Skeletal muscle cell (primary cell): ENCODE results near the gene TLE3.
A peak's percentile ranks its signal among the peaks of the same experiment; 100 is the strongest.
"Not testable (repeated sequence)": the region's sequence is repeated elsewhere in the genome, so short reads cannot be mapped to it uniquely, and the experiment has no call there.

Experiments
- DNase-seq: peaks from one replicate; pipeline ENCODE4 v3.0.0-alpha.2; 2010; ENCODE audit warnings: low read depth
- H3K4me3 ChIP-seq: 2 replicates; pipeline ENCODE4 v1.5.1; 2011; ENCODE audit warnings: low read depth, mild to moderate bottlenecking, control low read depth, low read length, moderate library complexity

Gene TLE3

GRCh38 chr15:70097321-70098152 lies at the start of gene TLE3:
TSS of gene TLE3 (minus strand) at chr15:70097917. CDS start at chr15:70096798, 1,119 bp downstream.
- H3K4me3 ChIP-seq, result peak within 1 kb of the TSS; percentile 88
- DNase-seq, result peak; percentile 97

- DNase-seq, result no peak
- H3K4me3 ChIP-seq, result no peak overlapping the region
These were observed 49.6 kb upstream of the TLE3 start for GRCh38 chr15:70147178-70147760.

- no peak for DNase-seq
- H3K4me3 ChIP-seq, result no peak overlapping the region
These were observed 49.1 kb upstream of the TLE3 start for GRCh38 chr15:70146771-70147170.

GRCh38 chr15:70146162-70146561 lies 48.4 kb upstream of the TLE3 start:
- DNase-seq, result no peak
- no peak overlapping the region for H3K4me3 ChIP-seq

GRCh38 chr15:70145261-70145660 lies 47.5 kb upstream of the TLE3 start:
- H3K4me3 ChIP-seq, result no peak overlapping the region
- no peak for DNase-seq

- no peak for DNase-seq
- no peak overlapping the region for H3K4me3 ChIP-seq
These were observed 44.8 kb upstream of the TLE3 start for GRCh38 chr15:70142322-70143191.

GRCh38 chr15:70142072-70142321 lies 44.3 kb upstream of the TLE3 start:
- no peak for DNase-seq
- no peak overlapping the region for H3K4me3 ChIP-seq

GRCh38 chr15:70141376-70142071 lies 43.8 kb upstream of the TLE3 start:
- H3K4me3 ChIP-seq, result no peak overlapping the region
- DNase-seq, result no peak

- H3K4me3 ChIP-seq, result no peak overlapping the region
- no peak for DNase-seq
These were observed 43.0 kb upstream of the TLE3 start for GRCh38 chr15:70140543-70141375.

- no peak overlapping the region for H3K4me3 ChIP-seq
- DNase-seq, result no peak
These were observed 42.4 kb upstream of the TLE3 start for GRCh38 chr15:70140025-70140542.

GRCh38 chr15:70137967-70138366 lies 40.2 kb upstream of the TLE3 start:
- DNase-seq, result no peak
- no peak overlapping the region for H3K4me3 ChIP-seq

GRCh38 chr15:70137021-70137420 lies 39.3 kb upstream of the TLE3 start:
- DNase-seq, H3K4me3 ChIP-seq: not testable (repeated sequence)

- no peak for DNase-seq
- no peak overlapping the region for H3K4me3 ChIP-seq
These were observed 36.2 kb upstream of the TLE3 start for GRCh38 chr15:70133781-70134421.

GRCh38 chr15:70133296-70133695 lies 35.6 kb upstream of the TLE3 start:
- H3K4me3 ChIP-seq, result no peak overlapping the region
- DNase-seq, result no peak

GRCh38 chr15:70132571-70132970 lies 34.9 kb upstream of the TLE3 start:
- no peak for DNase-seq
- H3K4me3 ChIP-seq, result no peak overlapping the region

GRCh38 chr15:70132139-70132538 lies 34.4 kb upstream of the TLE3 start:
- H3K4me3 ChIP-seq, result no peak overlapping the region
- DNase-seq, result no peak

GRCh38 chr15:70128414-70129140 lies 30.9 kb upstream of the TLE3 start:
- no peak overlapping the region for H3K4me3 ChIP-seq
- no peak for DNase-seq
